ENCODE measurements around the gene GPC6.

The GPC6 gene

DNA sequence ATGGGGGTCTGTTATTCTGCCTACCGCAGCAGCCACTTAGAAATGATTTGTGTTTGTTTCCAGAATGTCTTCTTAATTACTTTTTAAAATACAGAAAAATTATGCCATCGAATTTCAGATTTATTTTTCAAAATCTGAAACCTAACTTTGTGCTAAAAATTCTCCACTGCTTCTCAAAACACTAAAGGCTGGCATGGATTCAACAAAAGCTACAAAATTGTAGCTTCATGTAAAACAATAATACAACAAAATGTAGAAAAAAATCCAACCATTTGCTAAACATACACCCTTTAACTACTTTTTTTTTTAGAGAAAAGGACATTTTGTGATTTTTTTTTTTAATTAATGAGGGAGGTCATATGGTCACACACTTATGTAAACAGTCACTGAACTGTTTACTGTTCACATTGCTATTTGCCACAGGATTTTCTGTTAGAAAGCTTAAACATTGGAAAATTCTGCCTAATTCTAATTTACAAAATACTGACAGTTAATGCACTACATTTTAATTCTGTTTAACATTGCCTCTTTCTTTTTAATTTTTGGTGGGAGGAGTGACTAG lies 646.3 kb downstream of the GPC6 start:
- DNase-seq, result no peak

DNA sequence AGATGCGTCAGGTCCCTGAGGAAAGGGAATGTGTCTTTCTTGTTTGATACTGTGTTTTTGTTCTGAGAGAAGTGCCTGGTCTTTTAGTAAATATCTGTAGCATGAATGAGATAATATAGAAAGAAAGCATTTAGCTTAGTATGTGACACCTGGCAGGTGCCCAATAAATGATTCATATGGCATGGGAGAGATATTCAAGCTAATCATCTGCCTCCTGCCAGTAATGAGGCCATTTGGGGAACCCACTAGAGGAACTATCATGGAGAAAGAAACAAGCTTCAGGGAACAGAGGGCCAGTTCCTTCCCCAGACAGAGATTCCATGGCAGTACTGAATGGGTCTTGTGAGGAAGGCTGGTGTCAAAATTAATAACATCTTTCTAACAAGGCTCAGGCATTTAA lies 648.9 kb downstream of the GPC6 start:
- peak; percentile 0 for DNase-seq

DNA sequence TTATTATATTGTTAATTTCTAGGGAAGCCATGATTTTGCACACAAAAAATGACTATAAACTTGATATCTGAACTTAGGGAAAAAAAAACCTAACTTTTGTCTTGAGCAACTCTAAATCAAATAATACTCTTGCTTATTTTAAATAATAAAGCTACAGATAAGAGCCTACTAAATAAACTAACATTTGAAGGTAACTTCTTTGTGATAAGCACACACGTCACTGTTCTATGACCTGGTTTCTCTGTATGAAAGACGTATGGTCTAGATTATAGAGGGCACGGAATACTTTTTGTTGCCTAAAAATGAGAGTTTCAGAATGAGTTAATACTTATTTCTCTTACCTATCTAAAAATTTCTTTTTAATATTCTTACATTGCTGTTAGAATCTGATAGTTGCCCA lies 649.6 kb downstream of the GPC6 start:
- DNase-seq, result no peak

DNA sequence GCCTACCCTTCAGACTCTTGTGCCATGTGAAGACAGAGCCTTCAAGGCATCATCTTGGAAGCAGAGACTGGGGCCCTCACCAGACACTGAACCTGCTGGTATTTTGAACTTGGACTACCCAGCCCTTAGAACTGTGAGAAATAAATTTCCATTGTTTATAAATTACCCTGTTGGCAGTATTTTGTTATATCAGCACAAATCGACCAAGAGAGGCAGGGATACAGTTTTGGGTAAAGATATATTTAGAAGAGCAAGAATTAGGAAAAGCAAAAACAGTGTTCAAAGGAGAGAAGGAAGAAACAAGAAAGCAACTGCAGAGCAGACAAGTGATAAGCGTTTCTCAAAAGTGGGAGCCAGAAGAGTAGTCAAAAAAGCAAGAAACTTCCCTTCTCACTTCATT lies 652.1 kb downstream of the GPC6 start:
- no peak for DNase-seq

DNA sequence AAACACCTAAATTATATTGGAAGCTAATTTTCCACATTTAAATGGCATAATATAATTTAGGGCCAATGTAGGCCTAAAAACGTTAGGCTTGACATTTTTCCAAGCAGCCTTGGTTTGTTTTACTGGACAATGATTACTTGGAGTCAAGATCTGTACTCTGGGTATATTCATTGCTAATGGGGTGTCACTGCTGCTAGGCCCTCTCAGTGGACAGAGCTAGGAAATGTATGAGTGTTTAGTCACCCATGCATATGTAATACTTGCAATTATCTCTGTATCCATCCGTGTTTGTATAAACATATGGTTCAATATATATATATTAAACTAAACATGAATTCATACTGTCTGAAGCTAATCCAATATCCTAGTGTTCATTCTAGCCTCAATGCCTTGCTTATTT lies 654.8 kb downstream of the GPC6 start:
- no peak for DNase-seq

DNA sequence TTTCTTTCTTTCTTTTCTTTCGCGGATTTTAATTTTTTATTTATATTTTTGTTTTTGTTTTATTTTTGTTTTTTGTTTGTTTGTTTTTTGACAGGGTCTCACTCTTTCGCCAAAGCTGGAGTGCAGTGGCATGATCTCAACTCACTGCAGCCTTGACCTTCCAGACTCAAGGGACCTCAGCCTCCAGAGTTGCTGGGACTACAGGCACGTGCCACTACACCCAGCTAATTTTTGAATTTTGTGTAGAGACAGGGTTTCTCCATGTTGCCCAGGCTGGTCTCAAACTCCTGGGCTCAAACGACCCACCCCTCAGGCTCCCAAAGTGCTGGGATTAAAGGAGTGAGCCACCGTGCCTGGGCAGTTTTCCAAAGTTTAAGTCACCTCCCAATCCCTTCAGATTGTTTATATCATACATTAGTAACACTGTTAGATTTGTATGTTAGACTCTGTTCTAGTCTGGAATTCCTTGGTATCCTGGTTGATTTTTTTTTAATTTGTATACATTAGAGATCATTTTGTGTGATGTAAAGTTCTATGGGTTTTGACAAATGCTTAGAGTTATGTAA lies 655.6 kb downstream of the GPC6 start:
- no peak for DNase-seq

DNA sequence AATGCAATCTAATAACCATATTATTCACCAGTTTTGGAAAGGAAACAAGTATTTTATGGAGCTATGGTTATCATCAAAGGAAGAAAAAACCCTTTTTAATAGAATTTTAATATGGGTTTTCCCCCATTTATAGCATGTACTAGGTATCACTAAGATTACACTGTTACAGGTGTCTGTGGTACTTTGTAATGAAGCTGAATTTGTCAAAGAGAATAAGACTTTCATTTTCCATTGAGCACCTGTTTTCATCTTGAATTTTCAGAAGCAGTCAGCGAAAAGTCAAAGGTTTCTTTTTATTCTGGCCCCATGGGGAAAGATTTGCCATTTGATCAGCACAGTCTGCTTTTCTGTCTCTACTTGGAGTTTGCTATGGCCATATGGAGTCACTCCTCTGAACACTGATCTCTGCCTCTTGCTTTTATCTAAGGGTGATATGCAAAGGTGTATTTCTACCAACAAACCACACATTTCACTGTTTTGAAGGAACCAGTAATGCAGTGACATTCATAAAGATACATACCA lies 662.9 kb downstream of the GPC6 start:
- DNase-seq, result no peak

DNA sequence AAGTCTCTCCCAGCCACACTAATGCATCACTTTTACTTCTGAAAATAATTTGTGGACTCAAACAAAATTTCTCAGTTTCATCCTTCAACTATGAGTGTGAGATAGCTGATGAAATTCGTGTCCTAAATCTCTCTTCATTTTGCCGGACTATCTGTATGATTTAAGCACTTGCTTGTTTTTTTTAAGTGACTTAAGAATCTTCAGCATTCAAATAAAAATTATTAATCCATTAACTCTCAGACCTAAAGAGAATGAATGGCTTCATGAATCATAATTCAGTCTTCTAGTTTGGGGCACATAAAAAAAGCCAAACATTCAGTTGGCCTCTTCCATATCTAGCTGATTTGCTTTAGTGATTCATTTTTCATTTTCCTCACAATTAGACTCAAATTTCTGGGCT lies 673.4 kb downstream of the GPC6 start:
- DNase-seq, result no peak

DNA sequence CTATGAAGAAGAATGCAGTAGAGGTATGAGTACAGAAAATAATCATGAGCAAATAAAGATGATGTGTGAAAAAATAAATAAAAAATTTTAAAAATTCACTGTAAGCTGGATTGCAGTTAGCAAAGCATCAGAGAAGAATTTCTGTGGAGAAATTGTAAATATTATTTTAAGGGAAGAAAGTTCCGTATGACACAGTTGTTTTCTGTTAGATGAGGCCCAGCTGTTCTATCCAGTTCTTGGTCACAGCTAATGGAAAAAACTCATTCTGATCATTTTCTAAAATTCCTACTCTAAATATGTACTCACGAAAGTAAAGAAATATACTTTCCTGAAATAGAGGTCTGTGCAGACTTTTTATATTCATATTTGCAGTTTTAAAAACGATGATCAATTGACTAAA lies 674.1 kb downstream of the GPC6 start:
- no peak for DNase-seq

DNA sequence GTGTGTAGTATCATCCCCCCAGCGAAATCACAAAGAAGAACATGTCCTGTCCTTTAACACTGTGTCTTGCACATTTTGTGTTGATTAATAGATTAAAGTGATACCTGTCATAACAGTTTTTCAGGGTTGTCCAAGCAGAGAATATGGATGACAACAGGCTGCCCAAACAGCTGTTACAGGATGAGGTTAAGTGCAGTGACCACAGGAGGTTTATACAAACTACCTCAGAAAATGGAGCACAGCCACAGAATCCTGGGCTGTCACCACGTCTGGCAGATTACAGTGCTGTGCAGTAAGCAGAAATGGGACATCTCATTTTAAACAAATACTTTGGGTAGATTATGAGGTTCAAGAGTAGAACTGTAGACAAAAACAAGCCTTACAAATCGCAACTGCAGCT lies 677.3 kb downstream of the GPC6 start:
- no peak for DNase-seq

DNA sequence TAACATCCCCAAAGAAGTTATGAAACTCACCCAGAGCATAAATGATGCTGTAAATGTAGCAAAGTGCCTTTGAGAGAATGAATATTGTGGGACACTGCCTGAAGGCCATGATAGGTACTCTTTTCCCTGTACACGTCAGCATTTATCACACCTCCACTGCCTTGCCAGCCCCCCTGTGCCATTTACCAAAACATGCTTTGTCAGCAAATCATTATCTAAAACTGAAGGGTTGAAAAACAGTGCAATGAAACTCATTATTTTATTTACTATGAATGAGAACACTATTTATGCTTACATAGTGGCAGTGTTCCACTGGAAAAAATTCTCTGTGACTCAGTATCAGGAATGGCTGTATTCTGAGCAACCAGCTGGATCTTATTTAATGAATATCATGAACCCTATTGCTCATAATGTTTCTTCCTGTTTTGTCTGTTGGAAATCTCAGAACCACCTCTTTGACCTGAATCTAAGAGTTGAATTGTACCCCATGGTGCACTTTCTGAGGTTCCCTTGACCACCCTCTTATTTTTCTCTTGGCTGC lies 688.7 kb downstream of the GPC6 start:
- no peak for DNase-seq

DNA sequence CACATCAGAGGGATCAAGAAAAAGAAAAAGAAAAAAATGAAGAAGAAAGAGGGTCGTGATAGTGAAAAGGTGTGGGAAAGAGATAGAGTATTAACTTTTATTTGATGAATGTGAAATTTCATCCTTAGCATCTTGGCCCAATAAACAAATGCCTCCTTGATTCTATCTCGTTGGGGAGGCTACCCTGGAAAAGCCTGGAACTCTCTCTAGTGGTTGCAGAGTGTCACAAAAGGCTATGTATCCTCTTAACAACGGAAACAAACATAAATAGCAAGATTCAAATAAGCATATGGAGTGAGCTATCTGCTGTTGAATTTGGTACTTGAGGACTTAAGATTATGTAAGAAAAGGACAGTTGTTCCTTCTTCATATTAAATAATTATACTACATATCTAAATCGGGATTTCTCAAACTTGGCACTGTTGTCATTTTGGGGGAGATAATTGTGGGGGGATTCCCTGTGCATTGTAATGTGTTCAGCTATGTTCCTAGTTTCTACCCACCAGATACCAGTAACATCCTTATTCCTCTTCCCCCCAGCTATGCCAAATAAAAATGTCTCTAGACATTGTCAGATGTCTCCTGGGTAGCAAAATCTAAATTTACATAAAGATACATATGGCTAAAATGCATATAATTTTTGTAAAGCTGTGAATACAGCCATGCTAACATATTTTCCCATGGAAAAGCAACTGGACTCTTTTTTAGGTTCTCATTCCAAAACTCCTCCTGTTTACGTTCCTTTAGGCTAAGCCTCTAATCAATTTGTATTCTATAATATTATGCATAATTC lies 695.7 kb downstream of the GPC6 start:
- no peak for DNase-seq

DNA sequence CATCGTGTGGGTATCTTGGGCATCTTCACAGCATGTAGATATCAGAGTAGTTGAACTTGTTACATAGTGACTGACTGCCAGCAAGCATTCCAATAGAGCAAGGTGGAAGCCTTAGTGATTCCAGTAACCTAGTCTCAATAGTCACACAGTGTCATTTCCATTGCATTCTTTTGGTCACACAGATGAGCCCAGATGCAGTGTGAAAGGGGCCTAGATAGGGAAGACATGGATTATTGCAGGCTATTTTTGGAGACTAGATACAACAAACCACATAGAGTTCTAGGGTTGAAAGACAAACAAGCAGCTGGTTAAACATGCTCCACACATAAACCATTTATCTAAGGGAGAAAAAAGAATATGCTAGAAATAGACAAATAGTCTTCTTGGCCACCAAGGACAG lies 699.4 kb downstream of the GPC6 start:
- DNase-seq, result peak; percentile 43

DNA sequence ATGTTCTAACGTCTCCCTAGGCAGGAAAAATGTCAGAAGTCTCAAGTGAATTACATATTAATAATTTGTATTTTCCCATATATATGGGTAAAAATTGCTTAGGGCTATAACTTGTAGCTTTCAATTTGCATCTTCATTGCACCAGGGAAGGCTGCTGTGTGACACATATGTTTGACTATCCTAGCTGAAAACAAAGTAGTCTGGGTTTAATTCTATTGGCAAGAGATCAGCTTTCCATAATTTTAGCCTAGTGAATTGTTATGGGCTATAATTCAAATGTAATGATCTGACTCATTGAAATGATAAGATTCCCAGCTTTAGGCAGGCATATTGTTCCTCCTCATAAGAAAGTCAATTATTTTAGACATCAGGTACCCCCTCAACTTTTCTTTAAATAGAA lies 699.8 kb downstream of the GPC6 start:
- peak; percentile 11 for DNase-seq

DNA sequence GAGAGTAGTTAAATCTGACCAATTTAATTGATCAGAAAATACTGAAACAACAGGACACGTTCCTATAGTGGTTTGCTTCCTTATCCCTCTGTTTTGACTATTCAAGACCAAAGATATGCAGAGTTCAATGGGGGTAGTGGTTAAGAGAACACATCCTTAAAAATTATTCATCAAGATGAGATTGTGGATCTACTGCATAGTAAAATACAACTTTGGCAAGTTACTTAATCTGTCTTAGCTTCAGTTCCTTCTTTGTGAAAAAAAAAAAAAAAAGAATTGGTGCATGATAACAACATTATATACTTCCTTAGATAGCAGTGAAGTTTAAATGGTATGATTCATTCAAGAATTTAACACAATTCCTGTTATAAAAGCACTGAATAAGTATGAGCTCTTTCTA lies 700.8 kb downstream of the GPC6 start:
- no peak for DNase-seq

DNA sequence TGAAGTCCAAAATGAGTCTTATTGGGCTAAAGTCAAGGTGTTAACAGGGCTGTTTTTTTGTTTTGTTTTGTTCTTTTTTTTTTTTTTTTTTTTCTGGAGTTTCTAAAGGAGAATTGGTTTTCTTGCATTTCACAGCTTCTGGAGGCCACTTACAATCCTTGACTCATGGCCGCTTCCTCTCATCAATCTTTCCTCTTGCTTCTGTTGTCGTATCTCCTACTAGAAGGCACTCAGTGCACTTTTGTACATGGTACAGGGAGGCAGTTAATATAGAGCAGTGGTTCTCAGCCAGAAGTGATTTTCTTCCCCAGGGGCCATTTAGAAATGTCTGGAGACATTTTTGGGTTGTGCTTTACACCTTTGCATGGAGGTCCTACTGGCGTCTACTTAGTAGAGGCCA lies 706.3 kb downstream of the GPC6 start:
- DNase-seq, result no peak

DNA sequence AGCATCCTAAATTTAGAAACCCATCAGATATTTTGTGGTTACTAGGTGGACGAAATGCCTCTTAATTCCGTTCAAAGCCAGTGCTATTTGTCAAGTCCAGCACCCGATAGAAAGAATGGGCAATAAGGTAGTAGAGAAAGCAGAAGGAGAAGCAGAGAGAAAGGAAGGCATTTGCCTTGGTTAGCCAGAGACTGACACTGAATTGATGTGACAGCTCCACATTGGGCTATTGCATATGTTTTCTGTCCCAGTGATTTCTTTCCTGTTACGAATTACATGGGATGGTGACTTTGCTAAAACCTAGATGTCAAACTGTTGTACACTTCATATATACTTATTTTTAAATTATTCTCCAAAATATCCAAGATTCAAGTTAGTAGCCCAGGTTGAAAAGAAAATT lies 710.3 kb downstream of the GPC6 start:
- no peak for DNase-seq

DNA sequence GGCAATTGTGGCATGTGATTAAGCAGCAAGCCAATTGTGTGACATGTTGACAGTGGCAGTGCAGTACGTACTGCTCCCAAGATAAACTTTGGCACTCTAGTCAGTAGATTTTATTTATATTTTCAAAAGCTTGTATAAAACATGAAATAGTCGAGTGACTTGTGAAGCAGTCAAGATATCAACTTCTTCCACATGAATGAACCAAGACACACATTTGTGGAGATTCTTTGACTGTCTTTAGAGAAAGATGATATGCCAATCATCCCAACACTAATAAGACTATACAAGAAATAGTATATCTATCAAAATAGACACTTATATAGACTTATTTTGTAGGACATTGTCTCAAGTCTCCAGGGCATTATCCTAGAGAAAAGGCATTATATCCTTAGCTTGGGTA lies 714.8 kb downstream of the GPC6 start:
- DNase-seq, result no peak

DNA sequence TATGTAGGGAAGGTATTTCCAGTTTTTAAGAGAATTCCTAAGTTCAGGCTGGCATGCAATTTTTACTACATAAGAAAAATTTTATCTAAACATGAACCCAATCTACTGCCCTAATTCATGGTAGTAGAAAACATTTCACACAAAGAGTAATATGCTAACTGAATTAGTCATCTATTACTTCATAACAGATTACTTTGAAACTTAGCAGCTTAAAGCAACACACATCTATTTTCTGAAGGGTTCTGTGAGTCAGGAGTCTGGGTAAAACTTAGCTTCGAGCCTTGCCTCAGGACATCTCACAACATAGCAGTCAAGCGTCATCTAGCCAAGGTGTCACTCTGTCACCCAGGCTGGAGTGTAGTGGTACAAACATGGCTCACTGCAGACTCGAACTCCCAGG lies 715.4 kb downstream of the GPC6 start:
- no peak for DNase-seq

DNA sequence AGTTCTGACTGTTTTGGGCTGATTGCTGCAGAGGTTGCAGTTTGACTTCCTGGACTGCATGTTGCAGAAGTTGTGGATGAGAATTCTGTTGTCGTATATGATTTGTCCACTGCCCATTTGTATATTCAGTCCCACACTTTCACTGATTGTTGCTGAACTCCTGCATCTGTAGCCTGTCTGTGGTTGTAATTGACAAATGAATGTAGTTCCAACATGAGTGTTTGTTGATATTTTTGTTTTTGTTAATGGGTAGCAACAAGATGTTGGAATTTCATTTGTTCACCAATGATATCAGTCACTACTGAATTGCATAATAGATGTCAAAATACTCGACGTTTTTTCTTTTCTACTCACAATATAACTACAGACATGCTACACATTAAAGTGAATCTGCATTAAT lies 719.0 kb downstream of the GPC6 start:
- no peak for DNase-seq

DNA sequence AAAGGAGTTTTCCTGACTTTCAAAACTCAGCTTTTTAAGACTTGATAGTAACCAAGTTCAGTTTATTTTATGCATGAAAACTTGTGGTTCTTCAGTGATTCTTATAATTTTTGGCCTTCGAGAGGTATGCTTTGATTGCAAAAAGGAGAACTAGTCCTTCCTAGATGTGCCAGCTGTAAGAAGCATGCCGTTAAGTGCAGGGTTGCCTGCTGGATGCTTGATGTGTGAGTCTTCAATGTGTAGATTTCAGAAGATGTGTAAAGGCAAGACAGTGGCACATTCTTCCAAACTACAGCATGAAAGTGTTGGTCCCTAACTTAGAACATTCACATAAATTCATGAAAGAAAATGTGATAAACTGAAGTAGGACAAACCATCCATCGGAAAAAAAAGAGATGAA lies 720.4 kb downstream of the GPC6 start:
- DNase-seq, result no peak

DNA sequence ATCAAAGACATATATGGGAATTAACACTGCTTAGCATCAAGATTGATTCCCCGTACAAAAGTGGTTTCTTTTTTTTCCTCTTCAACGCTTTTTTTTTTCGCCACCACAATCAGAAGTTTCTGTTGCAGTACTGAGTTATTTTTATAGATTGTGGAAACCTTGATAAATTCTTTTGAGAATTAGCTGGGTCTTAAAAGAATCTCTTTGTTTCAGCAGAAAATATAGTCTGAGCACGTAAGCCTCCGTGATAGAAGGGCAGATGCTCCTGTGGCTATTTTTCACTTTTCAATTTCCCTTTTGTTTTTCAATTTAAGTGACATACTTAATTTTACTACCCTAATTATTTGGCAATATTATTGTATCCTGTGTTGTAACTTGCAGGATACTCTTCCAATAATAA lies 721.0 kb downstream of the GPC6 start:
- DNase-seq, result no peak

DNA sequence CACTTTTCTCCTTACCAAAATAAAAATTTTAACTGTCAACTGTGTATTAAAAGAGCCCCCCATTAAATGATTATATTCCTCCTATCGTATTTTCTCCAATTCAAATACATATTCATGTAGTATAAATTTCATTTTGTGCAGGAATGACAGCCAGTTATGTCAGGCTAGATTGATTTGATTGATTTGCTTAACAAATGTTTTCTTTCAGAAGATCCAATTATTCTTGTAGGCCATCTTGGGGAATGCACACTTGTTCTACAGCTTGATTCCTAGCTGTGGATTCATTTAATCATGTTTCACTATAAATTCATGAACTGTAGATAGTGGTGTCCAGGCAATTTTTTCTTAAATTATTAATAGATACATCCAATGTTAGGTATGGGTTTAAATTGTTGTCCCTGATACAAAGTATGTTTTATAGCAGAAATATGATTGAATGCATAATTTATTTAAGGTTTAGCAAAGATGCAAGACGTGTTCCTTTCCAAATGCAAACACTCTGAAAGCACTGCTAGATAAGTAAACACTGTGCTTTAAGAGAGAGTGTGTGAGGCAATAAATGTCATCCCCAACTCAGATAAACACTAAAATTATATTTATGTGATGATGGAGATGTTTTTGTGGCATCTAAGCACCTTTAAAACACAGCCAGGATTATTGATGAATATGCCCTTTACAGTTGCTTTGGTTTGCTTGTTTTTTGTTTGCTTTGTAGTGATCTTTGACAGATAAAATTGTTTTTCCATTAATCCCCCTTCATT lies 721.7 kb downstream of the GPC6 start:
- DNase-seq, result peak; percentile 9

DNA sequence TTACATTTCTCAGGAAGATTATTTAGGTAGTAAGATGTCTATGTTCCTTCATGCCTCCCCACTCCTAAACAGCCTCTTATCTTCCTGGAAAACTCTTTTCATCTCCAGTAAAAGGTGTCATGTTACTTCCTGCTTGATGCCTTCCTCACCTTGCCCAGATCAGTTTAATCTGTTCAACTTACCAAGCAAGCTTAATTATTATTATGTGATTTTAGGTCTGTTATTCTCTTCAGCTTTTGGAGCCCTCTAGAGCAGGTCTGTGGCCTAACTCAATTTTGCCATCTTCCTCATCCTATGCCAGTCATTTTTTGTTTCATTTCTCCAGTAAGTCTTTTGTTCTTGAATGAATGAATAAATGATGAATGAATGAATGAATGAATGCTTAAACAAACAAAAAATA lies 724.5 kb downstream of the GPC6 start:
- DNase-seq, result peak; percentile 23
